Measurements from ENCODE around the gene PCBP2. TPM values are rescaled to one million over a fixed set of nuclear protein-coding genes. Genes with fewer than 3 reads are reported as not detected.
"Not testable (repeated sequence)": the region's sequence is repeated elsewhere in the genome, so short reads cannot be mapped to it uniquely, and the experiment has no call there.

The PCBP2 gene
- total RNA-seq, 1 donor from 2014 or later = 338 TPM

GRCh38 chr12:53468282-53468681, 16.4 kb downstream of the PCBP2 start:
- no peak for ATAC-seq

GRCh38 chr12:53472056-53472582, 20.2 kb downstream of the PCBP2 start:
- no peak for DNase-seq (ENCODE audit: low spot score)
- no peak for ATAC-seq

More at GRCh38 chr12:53468282-53468681, 16.4 kb downstream of the PCBP2 start:
- DNase-seq (ENCODE audit: low spot score) = no peak

- DNase-seq (ENCODE audit: low spot score) (no peak), ATAC-seq (no peak)
Measured at GRCh38 chr12:53474077-53474476, 22.2 kb downstream of the PCBP2 start.

- no peak for ATAC-seq
- DNase-seq (ENCODE audit: low spot score) = no peak
Measured at GRCh38 chr12:53474819-53475218, 22.9 kb downstream of the PCBP2 start.

GRCh38 chr12:53476769-53477209, 24.9 kb downstream of the PCBP2 start:
- DNase-seq (ENCODE audit: low spot score) = no peak
- peak; percentile 31 for ATAC-seq

GRCh38 chr12:53478865-53479264, 27.0 kb downstream of the PCBP2 start:
- DNase-seq (ENCODE audit: low spot score) (no peak), ATAC-seq (no peak)

- DNase-seq (ENCODE audit: low spot score) = no peak
- no peak for ATAC-seq
Measured at GRCh38 chr12:53479331-53479730, 27.4 kb downstream of the PCBP2 start.

GRCh38 chr12:53480491-53481442, 28.9 kb downstream of the PCBP2 start:
- no peak for ATAC-seq
- DNase-seq (ENCODE audit: low spot score) = no peak

GRCh38 chr12:53481458-53481857, 29.6 kb downstream of the PCBP2 start:
- ATAC-seq; DNase-seq (ENCODE audit: low spot score): not testable (repeated sequence)

GRCh38 chr12:53481939-53482586, 30.2 kb downstream of the PCBP2 start:
- ATAC-seq (no peak), DNase-seq (ENCODE audit: low spot score) (no peak)

- peak; percentile 2 for ATAC-seq
- DNase-seq (ENCODE audit: low spot score) = no peak
Measured at GRCh38 chr12:53482626-53483168, 30.8 kb downstream of the PCBP2 start.

GRCh38 chr12:53483225-53483978, 31.5 kb downstream of the PCBP2 start:
- DNase-seq (ENCODE audit: low spot score) = no peak
- peak; percentile 4 for ATAC-seq

GRCh38 chr12:53483979-53484377, 32.1 kb downstream of the PCBP2 start:
- ATAC-seq (no peak), DNase-seq (ENCODE audit: low spot score) (no peak)

GRCh38 chr12:53484686-53485575, 33.0 kb downstream of the PCBP2 start:
- DNase-seq (ENCODE audit: low spot score) = no peak
- ATAC-seq = no peak

- DNase-seq (ENCODE audit: low spot score) (no peak), ATAC-seq (peak; percentile 3)
Measured at GRCh38 chr12:53485955-53486735, 34.2 kb downstream of the PCBP2 start.

- ATAC-seq (peak; percentile 4), DNase-seq (ENCODE audit: low spot score) (no peak)
Measured at GRCh38 chr12:53486736-53487487, 35.0 kb downstream of the PCBP2 start.

GRCh38 chr12:53489242-53489864, 37.5 kb downstream of the PCBP2 start:
- ATAC-seq (no peak), DNase-seq (ENCODE audit: low spot score) (no peak)

- ATAC-seq = no peak
- no peak for DNase-seq (ENCODE audit: low spot score)
Measured at GRCh38 chr12:53492188-53492587, 40.3 kb downstream of the PCBP2 start.
